Measurements from ENCODE around the gene ORC6.

Gene ORC6

DNA sequence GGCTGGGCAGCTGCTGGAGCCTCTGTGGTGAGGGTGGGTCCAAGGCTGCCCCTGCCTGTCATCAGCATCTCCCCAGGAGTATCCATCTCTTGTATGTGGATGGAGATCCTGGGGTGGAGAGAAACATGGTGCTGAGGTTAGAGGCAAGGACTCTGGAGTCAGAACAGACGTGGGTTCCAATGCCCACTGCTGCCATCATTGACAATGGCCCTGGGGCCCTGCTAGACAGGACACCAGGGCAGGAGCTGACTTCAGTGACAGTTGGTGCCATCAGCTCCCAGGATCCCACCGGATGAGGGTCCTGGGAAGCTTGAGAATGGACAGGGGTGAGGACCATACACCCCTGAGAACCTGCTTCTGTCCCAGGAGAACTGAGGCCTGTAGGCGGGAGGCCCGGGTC, 43.1 kb downstream of the ORC6 start:
- DNase-seq, result no peak

DNA sequence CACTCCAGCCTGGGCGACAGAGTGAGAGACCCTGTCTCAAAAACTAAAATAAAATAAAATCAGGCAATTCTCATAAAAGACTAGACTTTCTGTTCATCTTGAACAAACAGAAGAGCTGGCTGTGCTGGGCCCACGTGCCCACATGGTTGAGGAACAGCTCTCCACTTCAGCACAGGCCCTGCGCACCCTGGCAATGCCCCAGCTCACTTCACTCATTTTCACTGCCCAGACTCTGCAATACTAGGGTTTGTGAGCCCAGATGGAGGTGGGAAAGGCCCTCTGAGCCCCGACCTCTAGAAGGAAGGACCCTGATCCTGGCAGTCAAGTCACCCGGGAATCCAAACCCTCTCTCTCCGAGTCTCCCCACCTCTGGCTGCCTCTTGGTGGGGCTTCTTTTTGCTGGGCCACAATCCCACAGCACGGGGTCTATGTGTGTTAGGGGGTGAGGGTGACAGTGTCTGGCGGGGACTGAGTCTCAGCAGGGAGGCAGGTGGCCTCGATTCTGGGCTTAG, 43.9 kb downstream of the ORC6 start:
- DNase-seq, result no peak

DNA sequence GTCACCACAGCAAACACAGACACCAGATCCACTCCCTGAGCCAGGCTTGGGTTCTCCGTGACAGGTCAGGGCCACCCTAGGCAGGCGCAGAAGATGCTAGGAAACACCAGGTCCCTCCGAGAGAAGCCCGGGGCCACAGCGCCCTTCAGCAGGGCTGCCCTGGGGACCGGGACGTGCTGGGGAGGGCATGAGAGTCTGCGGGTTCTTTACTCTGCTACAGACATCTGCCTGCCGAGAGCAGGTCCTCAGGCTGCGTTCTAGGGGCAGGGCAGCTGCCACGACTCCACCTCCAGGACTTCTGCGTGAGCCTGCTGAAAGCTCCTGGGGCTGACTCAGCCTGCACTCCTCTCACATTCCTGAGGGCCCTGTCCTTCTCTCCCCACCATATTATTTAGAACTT, 47.2 kb downstream of the ORC6 start:
- DNase-seq, result no peak

DNA sequence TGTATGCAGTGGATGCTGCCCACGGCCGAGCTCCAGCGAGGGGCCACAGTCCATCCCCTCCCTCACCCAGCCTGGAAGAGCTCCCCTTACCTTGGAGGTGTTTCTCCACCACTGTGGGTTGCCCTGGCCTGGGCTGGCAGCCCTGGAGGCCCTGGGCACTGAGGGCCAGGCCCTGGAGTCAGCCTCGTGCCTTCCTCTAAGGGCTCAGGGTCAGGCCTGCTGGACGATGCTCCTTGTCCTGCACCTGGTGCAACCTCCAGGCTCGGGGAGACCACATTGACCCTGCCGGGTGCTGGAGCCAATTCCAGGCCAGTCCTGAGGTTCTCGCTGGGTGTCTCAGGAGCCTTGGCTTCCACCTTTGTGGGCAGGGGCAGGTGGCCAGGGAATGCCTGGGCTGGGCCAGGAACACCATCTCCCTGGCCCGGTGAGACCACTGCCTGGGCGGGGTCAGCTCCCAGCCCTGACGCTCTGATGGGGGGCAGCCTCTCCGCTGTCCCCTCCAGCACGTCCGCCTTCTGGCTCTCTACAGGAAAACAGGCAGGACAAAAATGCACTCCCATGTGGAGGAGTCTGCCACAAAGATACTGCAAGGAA, 48.3 kb downstream of the ORC6 start:
- DNase-seq, result no peak

DNA sequence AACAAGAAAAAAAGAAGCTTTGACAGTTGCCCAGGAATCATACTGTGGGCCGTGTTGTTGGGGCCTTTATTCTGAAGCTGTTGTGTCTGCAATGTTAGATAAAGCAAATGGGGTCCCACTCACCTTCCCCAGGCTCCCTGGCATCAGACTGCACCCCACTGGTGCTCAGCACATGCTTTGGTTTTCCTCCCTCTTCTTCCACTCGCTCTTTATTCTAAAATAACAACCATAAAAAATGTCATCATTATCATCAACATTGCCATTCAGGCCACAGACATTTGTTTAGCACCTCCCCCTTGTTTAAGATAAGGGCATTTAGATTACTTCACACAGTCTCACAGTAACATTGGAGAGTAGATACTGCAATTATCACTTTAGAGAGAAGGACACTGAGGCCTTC, 50.5 kb downstream of the ORC6 start:
- DNase-seq, result no peak

DNA sequence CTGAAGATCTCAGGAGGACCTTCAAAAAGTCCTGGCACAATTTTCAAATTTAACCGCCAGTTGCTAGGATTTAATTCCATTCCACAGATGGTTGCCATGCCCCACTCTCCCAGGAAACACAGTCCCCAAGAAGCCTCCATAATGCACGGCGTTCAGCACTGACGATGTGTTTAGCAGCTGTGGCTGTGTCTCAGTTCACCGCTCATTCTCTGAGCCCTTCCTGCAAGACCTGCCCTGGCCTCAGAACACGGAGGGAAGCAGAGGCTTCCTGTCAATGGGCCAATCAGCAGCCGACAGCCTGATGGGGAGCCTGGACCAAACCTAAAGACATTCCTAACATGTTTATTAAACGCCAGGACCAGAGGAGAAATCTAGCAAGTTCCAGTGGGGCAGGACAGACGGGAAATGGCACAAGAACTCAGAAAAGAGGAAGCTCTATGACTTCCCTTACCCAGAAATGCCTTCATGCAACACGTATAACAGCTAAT, 53.8 kb downstream of the ORC6 start:
- DNase-seq, result peak; percentile 56

DNA sequence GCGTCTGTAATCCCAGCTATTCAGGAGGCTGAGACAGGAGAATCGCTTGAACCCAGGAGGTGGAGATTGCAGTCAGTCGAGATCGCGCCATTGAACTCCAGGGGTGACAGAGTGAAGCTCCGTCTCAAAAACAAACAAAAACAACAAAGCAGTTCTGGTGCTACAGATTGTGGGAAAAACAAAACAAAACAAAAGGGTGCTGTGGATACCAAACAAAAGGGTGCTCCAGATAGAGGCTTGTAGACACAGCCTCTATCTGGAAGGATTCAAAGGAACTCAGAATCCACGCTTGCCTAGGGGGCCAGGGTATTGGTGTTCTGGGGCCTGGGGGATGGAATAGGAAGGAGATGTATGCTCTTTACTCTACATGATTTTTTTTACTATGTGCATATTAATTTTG, 56.2 kb downstream of the ORC6 start:
- no peak for DNase-seq

DNA sequence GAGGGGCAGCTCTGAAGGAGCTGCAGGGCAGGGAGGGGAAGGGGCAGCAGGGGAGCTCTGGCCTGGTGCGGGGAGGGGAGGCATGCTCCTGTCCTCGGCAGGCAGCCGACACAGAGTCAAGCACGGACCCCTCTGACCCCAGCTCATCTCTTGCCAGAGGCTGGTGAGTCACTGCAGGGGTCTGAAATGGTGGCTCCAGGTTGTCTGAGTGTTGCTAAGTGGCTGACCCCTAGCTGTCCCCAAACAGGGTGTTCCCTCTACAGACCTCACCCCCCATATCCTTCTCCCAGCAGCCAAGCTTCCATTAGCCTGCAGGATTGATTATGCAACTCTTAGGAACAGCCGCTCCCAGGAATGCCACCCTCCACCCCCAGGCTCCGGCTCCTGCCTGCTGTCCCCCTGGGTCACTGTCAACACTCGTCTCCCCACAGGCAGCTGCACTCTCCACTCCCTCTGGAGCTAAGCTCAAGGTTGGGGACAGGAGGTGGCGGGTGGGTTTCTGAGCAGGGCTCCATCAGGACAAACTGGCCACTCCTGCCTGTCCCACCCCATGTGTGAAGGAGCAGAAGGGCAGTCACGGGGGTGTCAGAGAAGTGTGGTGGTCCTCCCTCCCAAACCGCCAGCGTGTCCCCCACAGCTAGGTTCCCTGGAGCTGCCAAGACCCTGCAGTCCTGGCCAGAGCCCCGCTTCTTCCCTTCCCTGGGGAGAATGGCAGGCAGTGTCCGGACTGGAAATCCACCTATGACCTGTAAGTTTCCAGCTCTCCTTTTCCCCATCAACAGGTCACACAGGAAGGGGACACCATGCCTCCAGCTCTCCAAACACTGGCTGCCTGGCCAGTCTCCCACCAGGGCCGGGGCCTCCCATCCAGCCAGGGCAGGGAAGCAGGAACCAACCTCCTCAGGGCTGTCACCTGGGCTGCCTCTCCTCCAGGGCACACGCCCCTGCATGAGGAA, 57.6 kb downstream of the ORC6 start:
- no peak for DNase-seq

Data from GF-D8 (cell line).